Mesothelial cell of epicardium (in vitro differentiated cells): ENCODE data around the gene ALDH1A2. TPM values are rescaled to one million over a fixed set of nuclear protein-coding genes. Genes with fewer than 3 reads are reported as not detected.
A peak's percentile ranks its signal among the peaks of the same experiment; 100 is the strongest.

Experiments
- DNase-seq, 2 experiments: peaks; one replicate each; pipeline ENCODE4 v3.0.0; 2021; ENCODE audit warnings: low spot score in 2 of 2; ENCODE audit not compliant: unreplicated experiment in 2 of 2
- H3K27ac Mint-ChIP-seq: 2 replicates; pipeline ENCODE4 v1.8.0; 2021; ENCODE audit warnings: mixed read lengths
- H3K27me3 Mint-ChIP-seq: 2 replicates; pipeline ENCODE4 v1.8.0; 2021; ENCODE audit warnings: low read depth, mixed read lengths
- H3K36me3 Mint-ChIP-seq: 2 replicates; pipeline ENCODE4 v1.8.0; 2021; ENCODE audit warnings: mixed read lengths
- H3K4me1 Mint-ChIP-seq: 2 replicates; pipeline ENCODE4 v1.8.0; 2021; ENCODE audit warnings: mixed read lengths
- H3K4me3 Mint-ChIP-seq: 2 replicates; pipeline ENCODE4 v1.8.0; 2021; ENCODE audit warnings: mild to moderate bottlenecking, moderate library complexity, mixed read lengths
- H3K9me3 Mint-ChIP-seq: 2 replicates; pipeline ENCODE4 v1.8.0; 2021; ENCODE audit warnings: mixed read lengths
- CTCF ChIP-seq: fragments of 200-600 bp; sonication (generic); IDR thresholded peaks from one replicate; pipeline ENCODE4 v1.5.0; 2021; ENCODE audit warnings: antibody characterized with exemption; ENCODE audit not compliant: unreplicated experiment
- total RNA-seq: library from RNA; stranded (reverse); gene quantifications from 3 replicates; pipeline ENCODE4 v1.2.1, GENCODE V29; 2021

ALDH1A2 gene
- total RNA-seq, 1 donor from 2014 or later = 26.2 TPM

GRCh38 chr15:58066042-58066867 lies 744 bp upstream of the ALDH1A2 start:
- Mint-ChIP-seq H3K4me3 (peak overlapping the region; percentile 52), H3K27ac (no peak overlapping the region), H3K4me1 (peaks cover 25% of the 10 kb centered on the region), H3K36me3 (no peaks in the 10 kb centered on the region), H3K27me3 (peaks cover 81% of the 10 kb centered on the region), H3K9me3 (no peaks in the 10 kb centered on the region)
- TF ChIP-seq CTCF = peak; percentile 78
- peak; percentile 59 to 78 for DNase-seq

- no peak overlapping the region for H3K27ac Mint-ChIP-seq
- TF ChIP-seq CTCF = no peak
These were observed 499 bp downstream of the ALDH1A2 start for GRCh38 chr15:58064980-58065444.

GRCh38 chr15:58064082-58064979 lies 1.2 kb downstream of the ALDH1A2 start:
- Mint-ChIP-seq H3K27me3 (peaks cover 80% of the 10 kb centered on the region), H3K27ac (no peak overlapping the region), H3K4me3 (peak overlapping the region; percentile 54), H3K4me1 (peaks cover 17% of the 10 kb centered on the region), H3K9me3 (no peaks in the 10 kb centered on the region), H3K36me3 (no peaks in the 10 kb centered on the region)
- no peak for DNase-seq
- no peak for TF ChIP-seq CTCF

More at GRCh38 chr15:58064980-58065444, 499 bp downstream of the ALDH1A2 start:
- Mint-ChIP-seq H3K27me3 (peaks cover 83% of the 10 kb centered on the region), H3K4me3 (peak overlapping the region; percentile 54), H3K9me3 (no peaks in the 10 kb centered on the region), H3K4me1 (peaks cover 19% of the 10 kb centered on the region), H3K36me3 (no peaks in the 10 kb centered on the region)
- DNase-seq = peak in 1 of 2 experiments; percentile 48

- Mint-ChIP-seq H3K9me3 (no peaks in the 10 kb centered on the region), H3K27me3 (peaks cover 78% of the 10 kb centered on the region), H3K36me3 (no peaks in the 10 kb centered on the region), H3K4me1 (peaks cover 20% of the 10 kb centered on the region), H3K27ac (no peak overlapping the region), H3K4me3 (peak overlapping the region; percentile 54)
- TF ChIP-seq CTCF = no peak
- DNase-seq = no peak
These were observed 1.9 kb downstream of the ALDH1A2 start for GRCh38 chr15:58063614-58064013.

GRCh38 chr15:58062983-58063382 lies 2.5 kb downstream of the ALDH1A2 start:
- no peak for DNase-seq
- Mint-ChIP-seq H3K9me3 (no peaks in the 10 kb centered on the region), H3K36me3 (no peaks in the 10 kb centered on the region), H3K27ac (no peak overlapping the region), H3K27me3 (peaks cover 77% of the 10 kb centered on the region), H3K4me1 (peaks cover 21% of the 10 kb centered on the region), H3K4me3 (no peak overlapping the region)
- TF ChIP-seq CTCF = no peak
